Testis (tissue), 3 donors: ENCODE data around the gene DBN1. TPM values are rescaled to one million over a fixed set of nuclear protein-coding genes. Genes with fewer than 3 reads are reported as not detected.

Experiments
- DNase-seq: peaks from one replicate; pipeline ENCODE4 v3.0.0-alpha.2; 2019
- H3K27ac ChIP-seq, 2 donors: fragments of 200-600 bp; sonication (generic); one replicate each; pipeline ENCODE4 v1.5.1; 2019
- H3K27me3 ChIP-seq: fragments of 200-600 bp; sonication (generic); one replicate; pipeline ENCODE4 v1.5.1; 2019
- H3K36me3 ChIP-seq: fragments of 200-600 bp; sonication (generic); one replicate; pipeline ENCODE4 v1.5.1; 2017; ENCODE audit warnings: low read depth; ENCODE audit errors: missing control alignments
- H3K4me1 ChIP-seq: fragments of 200-600 bp; sonication (generic); one replicate; pipeline ENCODE4 v1.5.1; 2019
- H3K4me3 ChIP-seq, 2 donors: fragments of 200-600 bp; sonication (generic); one replicate each; pipeline ENCODE4 v1.5.1; 2017 to 2019
- H3K9me3 ChIP-seq: fragments of 200-600 bp; sonication (generic); one replicate; pipeline ENCODE4 v1.5.1; 2017
- POLR2A ChIP-seq: fragments of 450-650 bp; IDR thresholded peaks from one replicate; pipeline ENCODE4 v1.6.1; 2017; ENCODE audit warnings: antibody characterized with exemption, mild to moderate bottlenecking, moderate library complexity
- WGBS, 2 donors: methylation state at CpG; one replicate each; pipeline ENCODE4 v1.1.5; 2018; 5-methylcytosine and 5-hydroxymethylcytosine counted together
- intact Hi-C: fragments of 100-400 bp; cut with DNase I; formaldehyde crosslinking; loops from one replicate; pipeline ENCODE4 v1.15.1; 2023; ENCODE audit warnings: low total_unique reads
- polyA plus RNA-seq: library from polyadenylated mRNA; stranded (reverse); fragments of 350-450 nt; fragmentation: Illumina TruSeq; extraction: RNeasy Lipid Tissue Mini Kit (QIAGEN cat#74804); gene quantifications from one replicate; pipeline ENCODE4 v1.2.3, GENCODE V29; 2014; ENCODE audit warnings: low read depth, low replicate concordance; ENCODE audit not compliant: insufficient read depth
- total RNA-seq, 2 donors: library from RNA; depleted of rRNA; stranded (reverse); fragments of >200 nt; gene quantifications; one replicate each; pipeline ENCODE4 v1.2.3, GENCODE V29; 2016
- TF ChIP-seq, protein P1 (sequence below), 3 experiments: fragments of 450-650 bp in 2 of 3; fragments of 200-600 bp in 1 of 3; sonication (generic) in 1 of 3; IDR thresholded peaks; one replicate each; pipeline ENCODE4 v1.5.1; 2016 to 2019; ENCODE audit warnings: antibody characterized with exemption in 3 of 3, mild to moderate bottlenecking in 2 of 3, moderate library complexity in 1 of 3

Gene DBN1
- total and polyA plus RNA-seq, 3 donors from 2014 or later: 50.5 to 83.1 (median 69.6) TPM

- H3K4me1 ChIP-seq: peaks cover 14% of the 10 kb centered on the region
- 41 to 47% methylated on average over 21 to 24 of the region's 24 CpGs for WGBS, 2 donors
- intact Hi-C loops: loop anchor here (5.0 kb wide), 1 partner anchor 55 kb away; the partner anchor contains the start of gene PFN3
Measured at GRCh38 chr5:177456976-177457851, 16.2 kb downstream of the DBN1 start.

DNA sequence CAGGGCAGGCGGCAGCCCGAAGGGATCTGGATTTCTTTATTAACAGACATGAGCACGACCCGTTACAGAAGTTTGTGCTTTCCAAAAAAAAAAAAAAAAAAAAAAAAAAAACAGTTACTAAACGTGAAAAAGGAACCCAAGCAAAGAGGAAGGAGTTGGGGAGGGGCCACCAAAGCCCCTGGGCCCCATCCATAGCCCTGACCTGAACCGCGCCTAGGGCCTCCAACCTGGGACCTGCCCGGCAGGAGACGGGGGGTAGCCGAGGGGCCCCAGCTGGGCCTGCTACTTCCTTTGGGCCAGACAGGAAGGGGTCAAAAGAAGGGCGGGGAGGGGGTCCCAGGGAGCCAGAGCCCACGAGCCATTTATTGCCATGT is 16.9 kb downstream of the DBN1 start:
- no peak for DNase-seq
- WGBS, 2 donors: 16 to 17% methylated on average over 12 of the region's 12 CpGs

More at GRCh38 chr5:177456976-177457851, 16.2 kb downstream of the DBN1 start:
- no peaks in the 10 kb centered on the region for H3K36me3 ChIP-seq
- TF ChIP-seq, protein P1, sequence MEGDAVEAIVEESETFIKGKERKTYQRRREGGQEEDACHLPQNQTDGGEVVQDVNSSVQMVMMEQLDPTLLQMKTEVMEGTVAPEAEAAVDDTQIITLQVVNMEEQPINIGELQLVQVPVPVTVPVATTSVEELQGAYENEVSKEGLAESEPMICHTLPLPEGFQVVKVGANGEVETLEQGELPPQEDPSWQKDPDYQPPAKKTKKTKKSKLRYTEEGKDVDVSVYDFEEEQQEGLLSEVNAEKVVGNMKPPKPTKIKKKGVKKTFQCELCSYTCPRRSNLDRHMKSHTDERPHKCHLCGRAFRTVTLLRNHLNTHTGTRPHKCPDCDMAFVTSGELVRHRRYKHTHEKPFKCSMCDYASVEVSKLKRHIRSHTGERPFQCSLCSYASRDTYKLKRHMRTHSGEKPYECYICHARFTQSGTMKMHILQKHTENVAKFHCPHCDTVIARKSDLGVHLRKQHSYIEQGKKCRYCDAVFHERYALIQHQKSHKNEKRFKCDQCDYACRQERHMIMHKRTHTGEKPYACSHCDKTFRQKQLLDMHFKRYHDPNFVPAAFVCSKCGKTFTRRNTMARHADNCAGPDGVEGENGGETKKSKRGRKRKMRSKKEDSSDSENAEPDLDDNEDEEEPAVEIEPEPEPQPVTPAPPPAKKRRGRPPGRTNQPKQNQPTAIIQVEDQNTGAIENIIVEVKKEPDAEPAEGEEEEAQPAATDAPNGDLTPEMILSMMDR (IDR thresholded peaks at IDR 0.05): peak; percentile 39 to 73 (median 65)
- TF ChIP-seq POLR2A: no peak
- H3K4me3 ChIP-seq: no peak overlapping the region
- H3K9me3 ChIP-seq: no peaks in the 10 kb centered on the region
- no peak overlapping the region for H3K27ac ChIP-seq
- no peaks in the 10 kb centered on the region for H3K27me3 ChIP-seq
- DNase-seq: peak; percentile 90

GRCh38 chr5:177455661-177456590 is 17.5 kb downstream of the DBN1 start:
- 0% methylated on average over 6 to 67 of the region's 76 CpGs for WGBS, 2 donors
- Histone ChIP-seq H3K9me3 (no peaks in the 10 kb centered on the region), H3K4me1 (peaks cover 14% of the 10 kb centered on the region), H3K27ac (peak overlapping the region; percentile 21 to 64), H3K4me3 (peak overlapping the region; percentile 58 to 66), H3K36me3 (no peaks in the 10 kb centered on the region), H3K27me3 (no peaks in the 10 kb centered on the region)
- TF ChIP-seq, protein P1 (IDR thresholded peaks at IDR 0.05): peak; percentile 68 to 97 (median 88)
- no peak for TF ChIP-seq POLR2A
- DNase-seq: peak; percentile 97
- intact Hi-C loops: loop anchor here (5.0 kb wide), 1 partner anchor 54 kb away; the partner anchor contains the start of gene PFN3

More for the DNA sequence above, 16.9 kb downstream of the DBN1 start:
- Histone ChIP-seq H3K9me3 (no peaks in the 10 kb centered on the region), H3K27me3 (no peaks in the 10 kb centered on the region), H3K4me1 (peaks cover 14% of the 10 kb centered on the region), H3K36me3 (no peaks in the 10 kb centered on the region), H3K4me3 (peak overlapping the region in 1 of 2 donors; percentile 66), H3K27ac (no peak overlapping the region)
- TF ChIP-seq, protein P1 (IDR thresholded peaks at IDR 0.05): no peak
- TF ChIP-seq POLR2A: no peak
- intact Hi-C loops: loop anchor here (5.0 kb wide), 1 partner anchor 54 kb away; the partner anchor contains the start of gene PFN3

GRCh38 chr5:177455036-177455660 is 18.3 kb downstream of the DBN1 start:
- DNase-seq: peak; percentile 84
- Histone ChIP-seq H3K27ac (peak overlapping the region; percentile 55 to 64), H3K27me3 (no peaks in the 10 kb centered on the region), H3K4me1 (peaks cover 14% of the 10 kb centered on the region), H3K9me3 (no peaks in the 10 kb centered on the region), H3K4me3 (peak overlapping the region; percentile 58 to 66), H3K36me3 (no peaks in the 10 kb centered on the region)
- intact Hi-C loops: loop anchor here (5.0 kb wide), 1 partner anchor 53 kb away; the partner anchor contains the start of gene PFN3
- TF ChIP-seq, protein P1 (IDR thresholded peaks at IDR 0.05): peak; percentile 43 to 85 (median 78)
- TF ChIP-seq POLR2A: no peak
- WGBS, 2 donors: 0% methylated on average over 28 of the region's 80 CpGs; no CpG with 5 or more reads in 1 of the 2 donors
